HEK293 (cell line): Measurements from ENCODE around the gene MAP6.

Source experiments
- CTCF ChIA-PET: fragments of 350-600 bp; formaldehyde crosslinking; extraction: SDS; loops from one replicate; lab custom pipeline; 2021; ENCODE audit warnings: antibody characterized with exemption; lab: Yijun Ruan, JAX
- POLR2A ChIA-PET: fragments of 300-600 bp; formaldehyde crosslinking; extraction: SDS; loops from one replicate; lab custom pipeline; 2020; ENCODE audit warnings: antibody characterized with exemption, inconsistent platforms; lab: Yijun Ruan, JAX
- H3K27ac ChIP-seq: fragments of 200-500 bp; sonication (Bioruptor generic); 2 replicates; pipeline ENCODE4 v1.5.1; 2014; ENCODE audit warnings: low read depth, low read length, control low read depth, inconsistent platforms; ENCODE audit errors: extremely low read depth
- H3K36me3 ChIP-seq, 2 experiments: fragments of 200-500 bp in 1 of 2; sonication (Bioruptor generic) in 1 of 2; 1 replicate in 1 of 2; 2 replicates in 1 of 2; pipeline ENCODE4 v1.5.1; 2014 to 2017; ENCODE audit warnings: inconsistent platforms in 2 of 2, low read length in 2 of 2; ENCODE audit not compliant: control insufficient read depth in 2 of 2, insufficient read depth in 1 of 2
- H3K4me1 ChIP-seq: fragments of 200-500 bp; sonication (Bioruptor generic); 2 replicates; pipeline ENCODE4 v1.5.1; 2014; ENCODE audit warnings: mild to moderate bottlenecking, low read length, inconsistent platforms; ENCODE audit not compliant: control insufficient read depth, insufficient read depth
- H3K4me3 ChIP-seq: 2 replicates; pipeline ENCODE4 v1.5.1; 2011; ENCODE audit warnings: low read depth, mild to moderate bottlenecking, control low read depth, low read length, moderate library complexity
- H3K9me3 ChIP-seq: fragments of 200-500 bp; sonication (Bioruptor generic); 2 replicates; pipeline ENCODE4 v1.5.1; 2014; ENCODE audit warnings: low read depth, low read length, inconsistent platforms; ENCODE audit not compliant: control insufficient read depth, insufficient read depth
- PRDM1 ChIP-seq: fragments of 450-650 bp; formaldehyde crosslinking; IDR thresholded peaks from 2 replicates; pipeline ENCODE4; 2016; ENCODE audit warnings: missing biosample characterization, missing genetic modification characterization
- SETDB1 ChIP-seq: IDR thresholded peaks from one replicate; pipeline ENCODE4 v1.6.1; 2017; ENCODE audit warnings: mild to moderate bottlenecking, low read length, moderate library complexity, mixed read lengths; ENCODE audit not compliant: insufficient read length
- TSHZ1 ChIP-seq: fragments of 450-650 bp; formaldehyde crosslinking; IDR thresholded peaks from 2 replicates; pipeline ENCODE4 v1.5.1; 2016; ENCODE audit warnings: missing biosample characterization, missing genetic modification characterization, borderline replicate concordance
- YY2 ChIP-seq: fragments of 450-650 bp; formaldehyde crosslinking; IDR thresholded peaks from 2 replicates; pipeline ENCODE4 v1.5.1; 2016; ENCODE audit warnings: missing biosample characterization, missing genetic modification characterization
- ZBTB10 ChIP-seq: fragments of 450-650 bp; formaldehyde crosslinking; IDR thresholded peaks from 2 replicates; pipeline ENCODE4 v1.5.1; 2016; ENCODE audit warnings: missing biosample characterization, missing genetic modification characterization
- ZBTB49 ChIP-seq: fragments of 450-650 bp; formaldehyde crosslinking; IDR thresholded peaks from 2 replicates; pipeline ENCODE4 v1.5.1; 2016; ENCODE audit warnings: missing biosample characterization, missing genetic modification characterization, low read depth
- ZBTB7A ChIP-seq: fragments of 450-650 bp; formaldehyde crosslinking; IDR thresholded peaks from 2 replicates; pipeline ENCODE4 v1.5.1; 2016; ENCODE audit warnings: low read depth, missing biosample characterization, missing genetic modification characterization
- ZNF18 ChIP-seq: fragments of 450-650 bp; formaldehyde crosslinking; IDR thresholded peaks from 2 replicates; pipeline ENCODE4 v1.5.1; 2016; ENCODE audit warnings: missing biosample characterization, missing genetic modification characterization
- ZNF211 ChIP-seq: fragments of 450-650 bp; formaldehyde crosslinking; IDR thresholded peaks from 2 replicates; pipeline ENCODE4 v1.5.1; 2016; ENCODE audit warnings: low read depth, missing biosample characterization, missing genetic modification characterization
- ZNF280D ChIP-seq: fragments of 450-650 bp; formaldehyde crosslinking; IDR thresholded peaks from 2 replicates; pipeline ENCODE4 v1.5.1; 2016; ENCODE audit warnings: missing biosample characterization, missing genetic modification characterization
- ZNF292 ChIP-seq: fragments of 450-650 bp; formaldehyde crosslinking; IDR thresholded peaks from 2 replicates; pipeline ENCODE4 v1.5.1; 2016; ENCODE audit warnings: low read depth, missing biosample characterization, missing genetic modification characterization, borderline replicate concordance
- ZNF473 ChIP-seq: fragments of 450-650 bp; formaldehyde crosslinking; IDR thresholded peaks from 2 replicates; pipeline ENCODE4 v1.5.1; 2017; ENCODE audit warnings: missing biosample characterization, missing genetic modification characterization
- ZNF488 ChIP-seq: fragments of 450-650 bp; formaldehyde crosslinking; IDR thresholded peaks from 2 replicates; pipeline ENCODE4 v1.5.1; 2016; ENCODE audit warnings: missing biosample characterization, missing genetic modification characterization
- ZNF513 ChIP-seq: fragments of 450-650 bp; IDR thresholded peaks from 2 replicates; pipeline ENCODE4 v1.5.1; 2018; ENCODE audit warnings: missing biosample characterization, missing genetic modification characterization
- ZNF677 ChIP-seq: fragments of 450-650 bp; IDR thresholded peaks from 2 replicates; pipeline ENCODE4 v1.5.0; 2018; ENCODE audit warnings: missing biosample characterization, mild to moderate bottlenecking, missing genetic modification characterization, moderate library complexity
- ZSCAN18 ChIP-seq: fragments of 450-650 bp; formaldehyde crosslinking; IDR thresholded peaks from 2 replicates; pipeline ENCODE4 v1.5.1; 2016; ENCODE audit warnings: missing biosample characterization, missing genetic modification characterization
- ZXDB ChIP-seq: fragments of 450-650 bp; formaldehyde crosslinking; IDR thresholded peaks from 2 replicates; pipeline ENCODE4 v1.5.1; 2016; ENCODE audit warnings: missing biosample characterization, missing genetic modification characterization

MAP6 gene

GRCh38 chr11:75582895-75583717, 85.7 kb downstream of the MAP6 start:
- no peaks in the 10 kb centered on the region for H3K9me3 ChIP-seq
- H3K27ac ChIP-seq, result peak overlapping the region; percentile 78
- POLR2A ChIA-PET, result interaction anchor here (0.7 to 2.5 kb wide), 3 partner anchors 18 to 227 kb away, joined by 3 to 11 read pairs (median 3); partner anchors contain the start of gene SERPINH1
- no peaks in the 10 kb centered on the region for H3K36me3 ChIP-seq
- peak overlapping the region; percentile 50 for H3K4me3 ChIP-seq
- no peaks in the 10 kb centered on the region for H3K4me1 ChIP-seq
- CTCF ChIA-PET, result interaction anchor here (0.5 to 1.7 kb wide), 3 partner anchors 11 to 527 kb away, joined by 3 to 5 read pairs (median 3); no protein-coding TSS in a partner anchor
- TF ChIP-seq ZNF292 (tag by site-specific recombination) (no peak), ZNF488 (tag by site-specific recombination) (no peak), ZNF18 (no peak), ZNF473 (no peak), ZBTB7A (no peak), TSHZ1 (tag by site-specific recombination) (no peak), ZXDB (tag by site-specific recombination) (0 out of 2 replicates have a peak, but pooled peaks have one; percentile 30), ZNF513 (tag by site-specific recombination) (no peak), ZSCAN18 (tag by site-specific recombination) (no peak), ZBTB49 (tag by site-specific recombination) (no peak), ZBTB10 (tag by site-specific recombination) (0 out of 2 replicates have a peak, but pooled peaks have one; percentile 21), SETDB1 (no peak), PRDM1 (tag by site-specific recombination) (no peak), YY2 (no peak), ZNF280D (no peak), ZNF677 (tag by site-specific recombination) (no peak), ZNF211 (tag by site-specific recombination) (no peak)
